A549 (cell line): ENCODE results near the gene ABCG5.

Experiments used
- CTCF ChIP-seq: fragments of >200 bp; sonication (Bioruptor Twin); formaldehyde crosslinking; IDR thresholded peaks from 3 replicates; pipeline ENCODE4 v1.5.1; 2016
- RAD21 ChIP-seq, 2 experiments: fragments of >200 bp in 1 of 2; sonication (Bioruptor Twin) in 1 of 2; formaldehyde crosslinking in 1 of 2; IDR thresholded peaks in 1 of 2; conservative IDR thresholded peaks in 1 of 2; 2 replicates in 1 of 2; 3 replicates in 1 of 2; pipeline ENCODE4 v1.6.1; 2012 to 2018; ENCODE audit warnings: inconsistent platforms in 1 of 2

- TF ChIP-seq RAD21 (conservative IDR thresholded peaks at IDR 0.05 in 1 of 2, IDR thresholded peaks at IDR 0.05 in 1 of 2): no peak
- no peak for TF ChIP-seq CTCF
Measured at GRCh38 chr2:43879261-43879660, 40.6 kb upstream of the ABCG5 start.
